HG02884 (cell line): Measurements from ENCODE around the gene FOSL1.
"Not testable (repeated sequence)": the region's sequence is repeated elsewhere in the genome, so short reads cannot be mapped to it uniquely, and the experiment has no call there.

Experiments used
- ATAC-seq: cut with Tn5 transposase; IDR thresholded peaks from one replicate; pipeline ENCODE4 v1.9.1; 2021; ENCODE audit warnings: mild to moderate bottlenecking, moderate library complexity; ENCODE audit not compliant: unreplicated experiment

FOSL1 gene

DNA sequence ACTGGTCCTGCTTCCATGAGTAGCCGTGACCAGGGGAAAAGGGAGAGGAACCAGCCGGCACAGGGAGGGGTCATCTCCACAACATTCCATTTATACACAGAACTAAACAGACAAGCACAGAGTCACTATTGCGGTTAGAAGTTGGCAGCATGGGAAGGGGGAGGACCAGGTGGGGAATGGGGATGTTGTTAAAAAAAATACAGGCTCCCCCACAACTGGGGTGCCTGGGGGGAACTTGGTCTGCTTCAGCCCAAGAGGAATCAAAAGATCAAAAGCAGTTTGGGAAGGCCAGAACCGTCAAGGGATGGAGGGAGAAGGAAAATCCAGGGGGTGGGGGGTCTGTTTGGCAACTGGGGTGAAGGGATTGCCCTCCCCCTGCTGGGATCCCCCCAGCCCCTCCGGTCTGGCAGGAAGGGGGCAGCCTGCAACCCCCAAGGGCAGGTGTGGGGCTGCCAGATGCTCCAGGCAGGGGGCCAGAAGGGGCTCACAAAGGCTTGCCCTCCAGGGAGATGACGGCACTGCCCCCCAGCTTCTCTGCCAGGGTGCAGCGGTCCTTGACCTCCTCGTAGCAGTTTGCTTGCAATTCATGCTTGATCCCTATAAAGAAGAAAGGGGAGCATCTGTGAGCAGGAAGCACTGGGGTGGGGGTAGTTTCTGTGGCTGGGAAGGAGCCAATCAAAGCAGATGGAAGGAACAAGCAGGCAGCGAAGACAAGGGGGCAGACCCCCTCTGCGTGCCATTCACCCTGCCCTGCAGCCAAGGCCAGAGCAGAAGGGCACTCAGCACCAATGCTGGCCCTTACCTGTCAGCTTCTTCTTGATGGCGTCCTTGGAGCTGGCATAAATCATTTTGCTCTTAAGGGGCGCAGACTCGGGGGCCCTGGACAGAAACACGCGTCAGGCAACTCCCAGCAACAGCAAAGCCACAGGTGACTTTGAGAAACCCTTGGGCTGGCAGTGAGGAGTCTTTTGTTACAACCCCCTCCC, 45.0 kb downstream of the FOSL1 start:
- ATAC-seq: no peak

DNA sequence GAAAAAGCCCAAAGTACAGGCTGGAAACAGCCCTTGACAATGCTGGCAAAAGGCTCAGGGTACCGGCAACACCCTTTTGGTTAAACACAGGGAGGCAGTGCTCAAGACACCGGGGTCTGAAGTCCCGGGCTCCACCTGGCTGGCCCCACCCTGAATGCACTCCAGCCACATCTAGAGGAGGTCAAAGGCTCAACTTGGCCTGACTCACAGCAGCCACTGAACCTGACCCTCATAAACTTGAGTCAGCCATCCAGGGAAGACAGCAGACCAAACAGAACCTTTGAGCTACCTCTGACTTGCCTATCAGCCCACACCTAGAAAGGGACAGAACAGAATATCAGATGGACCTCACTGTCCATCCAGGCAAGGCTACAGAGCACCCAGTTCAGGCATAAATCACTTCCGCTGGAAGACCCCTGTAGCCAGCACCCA, 46.0 kb downstream of the FOSL1 start:
- ATAC-seq: no peak

DNA sequence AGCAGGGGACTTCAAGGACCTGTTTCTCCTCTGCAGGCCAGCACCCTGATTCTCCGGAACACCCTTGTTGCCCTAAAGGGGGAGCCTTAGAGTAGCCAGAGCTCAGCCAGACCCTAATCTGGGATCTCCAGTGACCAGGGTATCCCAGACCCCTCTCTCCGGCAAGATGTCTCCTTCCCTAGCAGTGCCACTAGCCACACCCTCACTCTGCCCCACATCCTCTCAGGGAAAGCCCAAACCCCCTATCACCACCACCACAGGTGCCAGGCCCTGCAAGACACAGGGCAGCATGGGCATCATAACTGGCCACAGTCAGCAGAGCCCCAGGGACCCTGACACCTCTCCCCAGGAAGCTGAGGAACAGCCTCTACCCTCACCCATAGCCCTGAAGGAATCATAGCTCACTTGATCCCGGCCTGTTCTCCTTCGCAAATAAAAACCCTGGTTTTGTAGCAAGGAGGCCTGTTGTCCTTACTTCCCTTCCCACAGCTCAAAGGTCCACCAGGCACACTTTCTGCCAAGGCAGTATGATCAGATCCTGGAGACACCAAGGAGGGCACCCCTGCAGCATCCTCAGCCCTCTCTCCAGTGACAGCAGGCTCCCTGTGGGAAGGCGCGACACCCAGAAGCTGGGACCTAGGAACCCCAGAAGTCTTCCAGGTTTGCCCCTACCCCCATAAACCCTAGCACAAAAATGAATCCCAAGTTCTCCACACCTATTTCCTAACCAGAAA, 46.8 kb downstream of the FOSL1 start:
- no peak for ATAC-seq

DNA sequence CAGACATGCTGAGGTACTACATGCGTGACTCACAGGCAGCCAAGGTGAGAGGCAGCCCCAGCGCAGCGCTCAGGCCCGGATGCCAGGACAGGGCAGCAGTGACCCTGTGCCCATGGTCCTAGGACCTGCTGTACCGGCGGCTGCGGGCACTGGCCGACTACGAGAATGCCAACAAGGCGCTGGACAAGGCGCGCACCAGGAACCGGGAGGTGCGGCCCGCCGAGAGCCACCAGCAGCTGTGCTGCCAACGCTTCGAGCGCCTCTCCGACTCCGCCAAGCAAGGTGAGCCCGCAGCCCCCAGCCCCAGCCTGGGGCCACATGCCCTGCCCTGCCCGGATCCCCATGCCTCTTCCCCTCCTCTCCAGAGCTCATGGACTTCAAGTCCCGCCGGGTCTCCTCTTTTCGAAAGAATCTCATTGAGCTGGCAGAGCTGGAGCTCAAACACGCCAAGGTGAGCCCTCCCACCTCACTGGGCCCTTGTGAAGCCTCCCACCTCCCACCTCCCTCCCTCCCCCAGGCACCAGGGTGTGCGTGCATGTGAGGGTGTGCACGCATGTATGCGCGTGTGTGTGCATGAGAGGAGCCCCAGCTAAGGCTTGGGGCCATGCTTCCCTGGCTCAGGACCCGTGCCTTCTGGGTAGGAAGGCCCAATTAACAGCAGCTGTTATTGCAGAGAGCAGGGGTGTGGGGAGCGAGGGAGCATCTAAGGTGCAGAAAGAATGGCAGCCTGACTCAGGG, 47.5 kb downstream of the FOSL1 start:
- no peak for ATAC-seq

DNA sequence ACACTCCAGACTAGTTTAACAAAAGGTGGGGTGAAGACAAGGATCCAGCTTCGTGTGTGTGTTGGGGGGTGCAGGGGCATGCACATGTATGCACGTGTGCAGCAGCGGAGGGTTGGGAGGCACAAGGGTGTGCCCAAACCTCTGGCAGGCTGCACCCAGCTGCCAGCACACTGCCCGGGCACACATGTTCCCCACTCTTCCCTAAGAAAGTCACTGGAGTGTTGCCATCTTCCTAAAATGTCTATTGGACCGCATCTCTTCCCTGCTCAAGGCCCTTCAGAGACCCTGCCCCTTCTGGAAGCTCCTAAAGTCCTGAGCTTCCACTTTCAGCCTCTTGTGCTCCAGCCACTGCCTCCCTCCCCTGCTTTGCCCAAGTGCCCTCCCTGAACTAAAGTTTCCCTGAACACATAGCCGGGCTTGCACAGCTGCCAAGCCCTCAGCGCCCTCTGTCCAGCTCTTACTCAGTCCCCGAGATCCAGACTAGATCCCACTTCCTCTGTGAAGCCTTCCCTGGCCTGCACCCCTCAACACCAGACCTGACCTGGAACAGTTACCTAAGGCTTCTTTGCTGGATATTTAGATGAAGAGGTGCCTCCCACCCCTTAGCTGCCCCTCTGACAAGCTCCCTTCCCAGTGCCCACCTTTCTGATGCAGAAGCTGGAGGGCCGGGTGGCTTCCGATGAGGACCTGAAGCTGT, 48.2 kb downstream of the FOSL1 start:
- no peak for ATAC-seq

DNA sequence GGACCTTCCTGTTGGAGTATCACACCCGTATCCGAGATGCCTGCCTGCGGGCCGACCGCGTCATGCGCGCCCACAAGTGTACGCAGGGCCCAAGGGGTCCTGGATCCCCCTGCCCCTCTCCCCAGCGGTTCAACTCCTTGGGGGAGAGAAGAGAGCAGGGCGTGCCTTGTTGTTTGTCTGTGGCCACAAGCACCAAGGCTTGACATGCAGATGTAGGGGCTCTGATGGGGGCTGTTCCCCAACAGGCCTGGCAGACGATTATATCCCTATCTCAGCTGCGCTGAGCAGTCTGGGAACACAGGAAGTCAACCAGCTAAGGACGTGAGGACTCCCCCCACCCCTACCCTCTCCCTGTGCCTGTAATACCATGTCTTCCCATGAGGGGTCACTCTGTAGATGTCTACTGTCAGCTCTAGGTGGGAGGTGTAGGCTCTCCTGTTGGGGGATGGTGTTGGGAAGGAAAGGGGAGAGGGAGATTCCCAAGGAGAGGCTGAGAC, 49.1 kb downstream of the FOSL1 start:
- no peak for ATAC-seq

DNA sequence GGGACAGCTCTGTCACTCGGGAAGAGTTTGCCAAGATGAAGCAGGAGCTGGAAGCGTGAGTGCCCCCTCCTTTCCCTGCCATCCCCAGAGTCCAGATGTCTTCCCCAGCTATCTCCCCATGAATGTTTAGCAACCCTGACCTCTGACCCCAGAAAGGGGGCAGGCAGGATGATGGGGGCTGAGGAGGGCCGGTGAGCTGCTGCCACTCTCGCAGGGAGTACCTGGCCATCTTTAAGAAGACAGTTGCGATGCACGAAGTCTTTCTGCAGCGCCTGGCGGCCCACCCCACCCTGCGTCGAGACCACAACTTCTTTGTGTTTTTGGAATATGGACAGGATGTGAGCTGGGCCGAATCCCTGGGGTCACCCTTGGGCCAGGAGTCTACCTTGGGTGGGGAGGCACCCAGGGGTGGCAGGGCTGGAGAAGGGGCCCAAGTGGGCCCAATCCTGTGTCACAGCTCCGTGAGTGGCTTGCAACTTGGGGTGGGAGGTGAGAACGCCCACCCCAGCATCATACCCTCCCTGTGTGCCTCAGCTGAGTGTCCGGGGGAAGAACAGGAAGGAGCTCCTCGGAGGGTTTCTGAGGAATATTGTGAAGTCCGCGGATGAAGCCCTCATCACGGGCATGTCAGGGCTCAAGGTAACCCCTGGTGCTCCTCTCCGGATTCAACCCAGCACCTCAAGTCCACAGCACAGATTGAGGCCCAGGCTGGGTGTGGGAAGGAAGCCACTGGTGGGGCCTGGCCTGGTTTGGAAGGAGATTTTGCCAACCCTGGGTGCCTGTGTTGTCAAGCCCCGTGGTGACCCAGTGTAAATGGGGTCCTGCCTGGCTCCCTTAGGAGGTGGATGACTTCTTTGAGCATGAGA, 49.7 kb downstream of the FOSL1 start:
- ATAC-seq: no peak

DNA sequence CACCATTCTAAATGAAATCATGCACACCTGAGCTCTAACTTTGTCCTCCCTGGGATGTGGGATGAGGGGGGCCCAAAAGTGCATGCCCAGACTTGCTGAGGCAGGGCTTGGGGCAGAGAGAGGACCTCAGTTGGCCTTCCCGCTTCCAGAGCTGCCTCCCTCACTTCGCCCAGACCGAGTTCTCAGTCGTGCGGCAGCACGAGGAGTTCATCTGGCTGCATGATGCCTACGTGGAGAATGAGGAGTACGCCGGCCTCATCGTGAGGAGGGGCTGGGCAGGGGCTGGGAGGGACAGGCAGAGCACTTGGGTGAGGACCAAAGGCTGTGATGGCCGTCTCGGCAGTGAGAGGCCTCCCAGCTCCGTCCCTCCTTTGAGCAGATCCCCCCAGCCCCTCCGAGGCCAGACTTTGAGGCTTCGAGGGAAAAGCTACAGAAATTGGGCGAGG, 50.4 kb downstream of the FOSL1 start:
- ATAC-seq: no peak

DNA sequence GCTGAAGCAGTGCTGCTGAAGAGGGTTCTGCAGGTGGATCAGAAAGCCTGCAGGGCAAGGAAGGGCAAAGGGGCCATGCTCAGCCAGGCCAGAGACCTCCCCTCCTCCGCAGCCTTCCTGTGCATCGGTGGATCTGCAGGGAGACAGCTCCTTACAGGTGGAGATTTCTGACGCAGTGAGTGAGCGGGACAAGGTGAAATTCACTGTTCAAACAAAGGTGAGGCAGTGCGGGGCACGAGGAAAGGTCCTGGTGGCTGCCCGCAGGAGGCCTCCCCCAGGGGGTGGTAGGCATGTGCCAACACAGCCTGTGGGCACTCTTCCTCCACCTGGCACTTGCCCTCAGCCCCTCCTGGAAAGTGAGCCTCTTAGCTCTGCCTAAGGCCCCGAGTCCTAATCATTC, 50.8 kb downstream of the FOSL1 start:
- ATAC-seq: no peak

DNA sequence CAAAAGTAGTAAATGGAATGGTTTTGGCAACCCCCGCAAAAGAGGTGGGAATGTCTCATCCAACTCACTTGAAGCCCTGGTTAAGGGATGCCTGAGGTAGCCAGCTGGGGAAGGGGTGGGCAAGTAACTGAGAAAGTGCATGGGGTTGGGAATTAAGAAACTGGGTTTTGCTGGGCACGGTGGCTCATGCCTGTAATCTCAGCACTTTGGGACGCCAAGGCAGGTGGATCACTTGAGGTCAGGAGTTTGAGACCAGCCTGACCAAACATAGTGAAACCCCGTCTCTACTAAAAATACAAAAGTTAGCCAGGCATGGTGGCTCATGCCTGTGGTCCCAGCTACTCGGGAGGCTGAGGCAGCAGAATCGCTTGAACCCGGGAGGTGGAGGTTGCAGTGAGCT, 51.5 kb downstream of the FOSL1 start:
- not testable (repeated sequence) for ATAC-seq

DNA sequence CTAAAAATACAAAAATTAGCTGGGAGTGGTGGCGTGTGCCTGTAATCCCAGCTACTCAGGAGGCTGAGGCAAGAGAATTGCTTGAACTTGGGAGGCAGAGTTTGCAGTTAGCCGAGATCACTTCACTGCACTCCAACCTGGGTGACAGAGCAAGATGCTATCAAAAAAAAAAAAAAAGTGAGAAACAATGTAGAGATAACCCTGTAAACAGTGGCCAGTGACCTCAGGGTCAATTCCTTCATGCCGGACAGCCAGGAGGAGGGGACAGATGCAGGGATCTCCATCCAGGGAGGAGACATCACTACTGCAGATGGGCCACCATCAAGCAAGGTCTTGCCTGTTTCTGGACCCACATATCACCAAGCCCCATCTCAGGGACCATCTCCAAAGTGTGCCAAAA, 52.4 kb downstream of the FOSL1 start:
- no peak for ATAC-seq

DNA sequence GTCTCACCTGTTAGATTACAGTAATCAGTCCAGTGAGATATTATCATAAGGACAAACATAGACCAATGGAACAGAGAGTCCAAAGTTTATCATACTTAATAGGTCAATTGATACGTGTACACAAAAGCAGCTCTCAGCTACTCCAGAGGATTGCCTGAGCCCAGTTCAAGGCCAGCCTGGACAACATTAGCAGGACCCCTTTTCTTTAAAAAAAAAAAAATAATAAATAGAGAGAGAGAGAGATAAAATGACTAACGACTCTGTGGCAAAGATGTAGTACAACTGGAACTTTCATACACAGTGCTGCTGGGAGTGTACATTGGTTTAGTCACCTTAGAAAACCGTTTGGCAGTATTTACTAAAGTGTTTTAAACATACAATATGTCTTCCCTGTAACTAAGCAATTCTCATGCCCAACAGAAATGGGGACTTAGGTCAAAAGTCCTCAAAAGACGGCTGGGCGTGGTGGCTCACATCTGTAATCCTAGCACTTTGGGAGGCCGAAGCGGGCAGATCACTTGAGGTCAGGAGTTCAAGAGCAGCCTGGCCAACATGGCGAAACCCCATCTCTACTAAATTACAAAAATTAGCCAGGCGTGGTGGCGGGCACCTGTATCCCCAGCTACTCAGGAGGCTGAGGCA, 55.8 kb downstream of the FOSL1 start:
- no peak for ATAC-seq

DNA sequence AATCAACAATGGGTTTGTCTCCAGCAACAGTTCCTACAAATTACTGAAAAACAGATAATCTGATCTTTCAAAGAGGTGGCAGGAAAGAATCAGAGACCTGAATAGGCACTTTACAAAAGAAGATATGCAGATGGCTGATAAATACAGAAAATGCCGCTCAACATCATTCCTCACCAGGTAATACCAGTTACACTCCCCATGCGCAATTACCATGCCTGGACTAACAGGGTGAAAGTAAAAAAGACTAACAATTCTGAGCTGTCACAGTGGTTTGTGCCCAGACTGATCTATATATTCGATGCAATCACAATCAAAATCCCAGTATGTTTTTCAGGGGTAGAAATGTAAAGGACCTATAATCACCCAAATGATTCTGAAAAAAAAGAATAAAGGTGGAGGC, 56.4 kb downstream of the FOSL1 start:
- ATAC-seq: no peak

DNA sequence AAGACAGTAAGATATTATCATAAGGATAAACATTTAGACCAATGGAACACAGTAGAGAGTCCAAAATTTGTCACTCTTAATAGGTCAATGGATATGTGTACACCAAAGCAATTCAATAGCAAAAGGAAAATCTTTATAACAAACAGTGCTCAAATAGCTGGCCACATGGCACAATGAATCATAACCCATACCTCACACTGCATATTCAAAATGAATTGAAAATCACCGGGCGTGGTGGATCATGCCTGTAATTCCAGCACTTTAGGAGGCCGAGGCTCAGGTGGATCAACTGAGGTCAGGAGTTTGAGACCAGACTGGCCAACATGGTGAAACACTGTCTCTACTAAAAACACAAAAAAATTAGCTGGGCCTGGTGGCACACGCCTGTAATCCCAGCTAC, 58.0 kb downstream of the FOSL1 start:
- no peak for ATAC-seq
